Measurements from ENCODE around the gene DNAJB6.

DNA sequence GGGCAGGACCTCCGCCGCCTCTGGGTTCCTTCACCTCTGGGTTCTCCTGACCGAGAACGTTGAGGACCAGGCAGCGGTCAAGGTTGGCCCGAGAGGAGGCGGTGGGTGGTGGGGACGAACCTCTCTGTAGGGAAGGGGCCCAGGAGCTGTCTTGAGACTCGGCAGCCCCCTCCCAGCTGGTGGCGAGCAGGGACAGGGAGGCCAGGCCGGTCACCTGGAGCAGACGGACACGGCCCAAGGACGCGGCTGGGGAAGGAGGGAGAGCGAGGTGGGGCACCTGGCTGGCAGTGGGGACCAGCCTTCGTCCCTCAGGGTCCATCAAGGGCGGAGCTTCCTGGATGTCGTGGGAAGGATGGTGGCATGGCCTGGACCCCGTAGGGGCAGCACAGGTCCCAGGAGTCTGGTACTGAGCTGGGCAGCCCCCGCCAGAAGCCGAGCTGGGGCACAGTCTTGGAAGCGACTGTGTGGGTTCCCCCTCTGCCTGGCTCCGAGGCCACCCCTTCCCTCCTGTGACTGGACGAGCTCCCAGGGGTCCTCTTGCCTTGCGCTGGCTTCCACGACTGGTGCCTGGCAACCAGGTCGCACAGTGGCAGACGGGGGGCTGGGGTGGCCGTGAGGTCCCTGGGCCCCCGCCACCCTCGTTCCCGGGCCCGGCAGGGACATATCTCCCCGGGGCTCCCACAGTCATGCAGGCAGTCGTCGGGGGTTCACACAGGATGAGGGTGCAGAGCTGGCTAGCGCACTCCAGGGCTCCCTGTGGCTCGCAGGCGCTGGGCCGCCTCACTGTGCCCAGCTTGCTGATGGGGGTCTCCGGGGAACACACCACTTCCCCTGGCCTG lies 89.9 kb downstream of the DNAJB6 start:
- TF ChIP-seq POLR2A (IDR thresholded peaks at IDR 0.05; ENCODE audit: low read depth) (no peak), EP300 (IDR thresholded peaks at IDR 0.05) (no peak), POLR2AphosphoS5 (IDR thresholded peaks at IDR 0.05) (no peak)
- TF ChIP-seq, protein P1, sequence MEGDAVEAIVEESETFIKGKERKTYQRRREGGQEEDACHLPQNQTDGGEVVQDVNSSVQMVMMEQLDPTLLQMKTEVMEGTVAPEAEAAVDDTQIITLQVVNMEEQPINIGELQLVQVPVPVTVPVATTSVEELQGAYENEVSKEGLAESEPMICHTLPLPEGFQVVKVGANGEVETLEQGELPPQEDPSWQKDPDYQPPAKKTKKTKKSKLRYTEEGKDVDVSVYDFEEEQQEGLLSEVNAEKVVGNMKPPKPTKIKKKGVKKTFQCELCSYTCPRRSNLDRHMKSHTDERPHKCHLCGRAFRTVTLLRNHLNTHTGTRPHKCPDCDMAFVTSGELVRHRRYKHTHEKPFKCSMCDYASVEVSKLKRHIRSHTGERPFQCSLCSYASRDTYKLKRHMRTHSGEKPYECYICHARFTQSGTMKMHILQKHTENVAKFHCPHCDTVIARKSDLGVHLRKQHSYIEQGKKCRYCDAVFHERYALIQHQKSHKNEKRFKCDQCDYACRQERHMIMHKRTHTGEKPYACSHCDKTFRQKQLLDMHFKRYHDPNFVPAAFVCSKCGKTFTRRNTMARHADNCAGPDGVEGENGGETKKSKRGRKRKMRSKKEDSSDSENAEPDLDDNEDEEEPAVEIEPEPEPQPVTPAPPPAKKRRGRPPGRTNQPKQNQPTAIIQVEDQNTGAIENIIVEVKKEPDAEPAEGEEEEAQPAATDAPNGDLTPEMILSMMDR (IDR thresholded peaks at IDR 0.05) = no peak

All from esophagus muscularis mucosa (tissue), 4 donors.